ENCODE results near the gene ZNF226. TPM values are rescaled to one million over a fixed set of nuclear protein-coding genes. Genes with fewer than 3 reads are reported as not detected.
"Not testable (repeated sequence)": the region's sequence is repeated elsewhere in the genome, so short reads cannot be mapped to it uniquely, and the experiment has no call there.

Gene ZNF226
- total RNA-seq, 1 experiment from 2014 or later: 21.4 TPM

DNA sequence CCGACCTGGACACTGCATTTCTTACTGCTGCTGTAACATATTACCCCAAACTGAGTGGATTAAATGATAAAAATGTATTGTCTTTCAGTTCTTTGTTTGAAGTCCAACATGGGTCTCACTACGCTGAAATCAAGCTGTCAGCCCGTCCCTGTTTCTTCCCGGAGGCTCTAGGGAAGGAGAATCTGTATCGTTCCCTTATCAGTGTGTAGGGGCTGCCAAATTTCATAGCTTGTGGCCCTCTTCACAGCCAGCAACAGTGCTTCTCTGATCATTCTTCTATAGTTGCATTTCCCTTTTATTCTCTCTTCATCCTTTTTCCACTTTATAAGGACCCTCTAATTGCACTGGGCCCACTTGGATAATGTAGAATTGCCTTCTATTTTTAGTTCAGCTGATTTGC, 13.4 kb upstream of the ZNF226 start:
- Histone ChIP-seq H3K27me3 (replicated peaks; ENCODE audit: insufficient read depth, low read depth, low read length, poor library complexity) (no peaks in the 10 kb centered on the region), H3K9me3 (ENCODE audit: low read depth, low read length, poor library complexity, severe bottlenecking) (peaks cover 19% of the 10 kb centered on the region), H3K36me3 (ENCODE audit: insufficient read depth, low read length, poor library complexity, severe bottlenecking) (peaks cover 24% of the 10 kb centered on the region), H3K4me3 (ENCODE audit: low read depth, low read length, poor library complexity, severe bottlenecking) (no peak overlapping the region), H3K4me1 (ENCODE audit: insufficient read depth, low read length, poor library complexity, severe bottlenecking) (no peaks in the 10 kb centered on the region), H3K27ac (ENCODE audit: low read depth, low read length, poor library complexity, severe bottlenecking) (no peak overlapping the region)
- POLR2A ChIA-PET (ENCODE audit: low non-redundant PET): no interaction called here
- intact Hi-C loops (cut with micrococcal nuclease; ENCODE audit: unreplicated experiment): no loop called here
- no peak for DNase-seq (ENCODE audit: low spot score)
- BruUV-seq (replicated peaks): no TSS peak
- CTCF ChIA-PET: no interaction called here
- TF ChIP-seq EZH2 (IDR thresholded peaks at IDR 0.05; ENCODE audit: borderline replicate concordance, low read depth, low read length, poor library complexity, severe bottlenecking): no peak

DNA sequence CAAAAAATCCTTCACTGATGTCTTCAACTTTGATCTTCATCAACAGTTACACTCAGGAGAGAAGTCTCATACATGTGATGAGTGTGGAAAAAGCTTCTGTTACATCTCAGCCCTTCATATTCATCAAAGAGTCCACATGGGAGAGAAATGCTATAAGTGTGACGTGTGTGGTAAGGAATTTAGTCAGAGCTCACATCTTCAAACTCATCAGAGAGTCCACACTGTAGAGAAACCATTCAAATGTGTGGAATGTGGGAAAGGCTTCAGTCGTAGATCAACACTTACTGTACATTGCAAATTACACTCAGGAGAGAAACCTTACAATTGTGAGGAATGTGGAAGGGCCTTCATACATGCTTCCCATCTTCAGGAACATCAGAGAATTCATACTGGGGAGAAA, 8.4 kb upstream of the ZNF226 start:
- intact Hi-C loops (cut with micrococcal nuclease; ENCODE audit: unreplicated experiment): no loop called here
- H3K9me3 ChIP-seq (ENCODE audit: low read depth, low read length, poor library complexity, severe bottlenecking): peaks cover 47% of the 10 kb centered on the region
- no peak overlapping the region for H3K27ac ChIP-seq (ENCODE audit: low read depth, low read length, poor library complexity, severe bottlenecking)
- H3K36me3 ChIP-seq (ENCODE audit: insufficient read depth, low read length, poor library complexity, severe bottlenecking): peaks cover 25% of the 10 kb centered on the region
- ChIA-PET CTCF (no interaction called here), POLR2A (ENCODE audit: low non-redundant PET) (no interaction called here)
- H3K27me3 ChIP-seq (replicated peaks; ENCODE audit: insufficient read depth, low read depth, low read length, poor library complexity): no peaks in the 10 kb centered on the region
- H3K4me1 ChIP-seq (ENCODE audit: insufficient read depth, low read length, poor library complexity, severe bottlenecking): no peaks in the 10 kb centered on the region
- TF ChIP-seq, protein P1, sequence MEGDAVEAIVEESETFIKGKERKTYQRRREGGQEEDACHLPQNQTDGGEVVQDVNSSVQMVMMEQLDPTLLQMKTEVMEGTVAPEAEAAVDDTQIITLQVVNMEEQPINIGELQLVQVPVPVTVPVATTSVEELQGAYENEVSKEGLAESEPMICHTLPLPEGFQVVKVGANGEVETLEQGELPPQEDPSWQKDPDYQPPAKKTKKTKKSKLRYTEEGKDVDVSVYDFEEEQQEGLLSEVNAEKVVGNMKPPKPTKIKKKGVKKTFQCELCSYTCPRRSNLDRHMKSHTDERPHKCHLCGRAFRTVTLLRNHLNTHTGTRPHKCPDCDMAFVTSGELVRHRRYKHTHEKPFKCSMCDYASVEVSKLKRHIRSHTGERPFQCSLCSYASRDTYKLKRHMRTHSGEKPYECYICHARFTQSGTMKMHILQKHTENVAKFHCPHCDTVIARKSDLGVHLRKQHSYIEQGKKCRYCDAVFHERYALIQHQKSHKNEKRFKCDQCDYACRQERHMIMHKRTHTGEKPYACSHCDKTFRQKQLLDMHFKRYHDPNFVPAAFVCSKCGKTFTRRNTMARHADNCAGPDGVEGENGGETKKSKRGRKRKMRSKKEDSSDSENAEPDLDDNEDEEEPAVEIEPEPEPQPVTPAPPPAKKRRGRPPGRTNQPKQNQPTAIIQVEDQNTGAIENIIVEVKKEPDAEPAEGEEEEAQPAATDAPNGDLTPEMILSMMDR (conservative IDR thresholded peaks at IDR 0.05; ENCODE audit: low read depth, low read length): no peak
- TF ChIP-seq EZH2 (IDR thresholded peaks at IDR 0.05; ENCODE audit: borderline replicate concordance, low read depth, low read length, poor library complexity, severe bottlenecking): no peak
- BruUV-seq (replicated peaks): no TSS peak
- H3K4me3 ChIP-seq (ENCODE audit: low read depth, low read length, poor library complexity, severe bottlenecking): no peak overlapping the region
- DNase-seq (ENCODE audit: low spot score): no peak

GRCh38 chr19:44163789-44164188, 1.1 kb upstream of the ZNF226 start:
- BruUV-seq (replicated peaks): no TSS peak
- Histone ChIP-seq H3K4me1 (ENCODE audit: insufficient read depth, low read length, poor library complexity, severe bottlenecking) (peaks cover 3% of the 10 kb centered on the region), H3K4me3 (ENCODE audit: low read depth, low read length, poor library complexity, severe bottlenecking) (no peak overlapping the region), H3K27me3 (replicated peaks; ENCODE audit: insufficient read depth, low read depth, low read length, poor library complexity) (no peaks in the 10 kb centered on the region), H3K9me3 (ENCODE audit: low read depth, low read length, poor library complexity, severe bottlenecking) (peaks cover 9% of the 10 kb centered on the region), H3K27ac (ENCODE audit: low read depth, low read length, poor library complexity, severe bottlenecking) (no peak overlapping the region), H3K36me3 (ENCODE audit: insufficient read depth, low read length, poor library complexity, severe bottlenecking) (peaks cover 24% of the 10 kb centered on the region)
- DNase-seq (ENCODE audit: low spot score): no peak
- intact Hi-C loops (cut with micrococcal nuclease; ENCODE audit: unreplicated experiment): loop anchor here (1.0 kb wide), 1 partner anchor 21 kb away; no protein-coding TSS in a partner anchor
- ChIA-PET CTCF (no interaction called here), POLR2A (ENCODE audit: low non-redundant PET) (no interaction called here)
- TF ChIP-seq EZH2 (IDR thresholded peaks at IDR 0.05; ENCODE audit: borderline replicate concordance, low read depth, low read length, poor library complexity, severe bottlenecking): no peak
- TF ChIP-seq, protein P1 (conservative IDR thresholded peaks at IDR 0.05; ENCODE audit: low read depth, low read length): no peak

DNA sequence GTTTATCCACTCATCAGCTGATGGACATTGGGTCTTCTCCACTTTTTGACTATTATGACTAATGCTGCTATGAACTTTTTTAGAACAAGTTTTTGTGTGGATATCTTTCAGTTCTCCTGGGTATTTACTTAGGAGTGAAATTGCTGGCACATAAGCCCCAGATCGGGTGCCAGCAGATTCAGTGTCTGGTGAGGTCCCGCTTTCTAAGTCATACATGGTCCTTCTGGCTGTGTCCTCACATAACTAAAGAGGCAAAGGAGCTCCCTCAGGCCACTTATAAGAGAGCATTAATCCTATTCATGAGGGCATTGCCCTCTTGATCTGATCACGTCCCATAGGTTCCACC, 600 bp upstream of the ZNF226 start:
- BruUV-seq (replicated peaks): no TSS peak
- H3K4me1 ChIP-seq (ENCODE audit: insufficient read depth, low read length, poor library complexity, severe bottlenecking): peaks cover 3% of the 10 kb centered on the region
- intact Hi-C loops (cut with micrococcal nuclease; ENCODE audit: unreplicated experiment): loop anchor here (1.0 kb wide), 1 partner anchor 22 kb away; no protein-coding TSS in a partner anchor
- H3K27me3 ChIP-seq (replicated peaks; ENCODE audit: insufficient read depth, low read depth, low read length, poor library complexity): no peaks in the 10 kb centered on the region
- no peak overlapping the region for H3K27ac ChIP-seq (ENCODE audit: low read depth, low read length, poor library complexity, severe bottlenecking)
- no peak for DNase-seq (ENCODE audit: low spot score)
- CTCF ChIA-PET: no interaction called here
- peaks cover 29% of the 10 kb centered on the region for H3K36me3 ChIP-seq (ENCODE audit: insufficient read depth, low read length, poor library complexity, severe bottlenecking)
- peak overlapping the region; percentile 60 for H3K4me3 ChIP-seq (ENCODE audit: low read depth, low read length, poor library complexity, severe bottlenecking)
- peaks cover 6% of the 10 kb centered on the region for H3K9me3 ChIP-seq (ENCODE audit: low read depth, low read length, poor library complexity, severe bottlenecking)
- TF ChIP-seq, protein P1 (conservative IDR thresholded peaks at IDR 0.05; ENCODE audit: low read depth, low read length): no peak
- no peak for TF ChIP-seq EZH2 (IDR thresholded peaks at IDR 0.05; ENCODE audit: borderline replicate concordance, low read depth, low read length, poor library complexity, severe bottlenecking)
- POLR2A ChIA-PET (ENCODE audit: low non-redundant PET): no interaction called here

GRCh38 chr19:44170660-44171059, 5.8 kb downstream of the ZNF226 start:
- DNase-seq (ENCODE audit: low spot score); H3K27me3 ChIP-seq (replicated peaks; ENCODE audit: insufficient read depth, low read depth, low read length, poor library complexity); CTCF ChIA-PET; BruUV-seq (replicated peaks); H3K27ac ChIP-seq (ENCODE audit: low read depth, low read length, poor library complexity, severe bottlenecking); POLR2A ChIA-PET (ENCODE audit: low non-redundant PET); H3K4me3 ChIP-seq (ENCODE audit: low read depth, low read length, poor library complexity, severe bottlenecking); H3K4me1 ChIP-seq (ENCODE audit: insufficient read depth, low read length, poor library complexity, severe bottlenecking); intact Hi-C loops (cut with micrococcal nuclease; ENCODE audit: unreplicated experiment): not testable (repeated sequence)
- Histone ChIP-seq H3K9me3 (ENCODE audit: low read depth, low read length, poor library complexity, severe bottlenecking) (peaks cover 28% of the 10 kb centered on the region), H3K36me3 (ENCODE audit: insufficient read depth, low read length, poor library complexity, severe bottlenecking) (peaks cover 91% of the 10 kb centered on the region)

All from A673 (cell line).